NCI-H2029 treated with DMSO at 0.1 percent for 48 hours (cell line): Measurements from ENCODE around the gene ANXA3.
A peak's percentile ranks its signal among the peaks of the same experiment; 100 is the strongest.

Source experiments
- DNase-seq: peaks from one replicate; lab custom pipeline; 2025; lab: John Stamatoyannopoulos, UW

Gene ANXA3

DNA sequence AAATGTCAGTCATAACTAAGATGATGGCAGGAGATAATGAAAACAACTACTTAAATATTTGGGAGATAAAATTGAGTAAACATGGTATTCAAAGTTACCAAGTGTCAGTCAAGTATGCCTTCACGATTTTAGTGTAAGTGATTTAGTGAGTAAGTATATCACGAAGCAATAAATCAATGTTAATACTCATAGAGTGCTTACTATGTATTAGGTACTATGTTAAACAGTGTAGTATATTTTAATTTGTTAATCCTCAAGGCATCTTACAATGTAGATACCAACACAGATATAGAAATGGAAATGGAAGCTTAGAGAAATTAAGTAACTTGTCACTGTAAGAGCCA is 59.6 kb downstream of the ANXA3 start:
- no peak for DNase-seq

DNA sequence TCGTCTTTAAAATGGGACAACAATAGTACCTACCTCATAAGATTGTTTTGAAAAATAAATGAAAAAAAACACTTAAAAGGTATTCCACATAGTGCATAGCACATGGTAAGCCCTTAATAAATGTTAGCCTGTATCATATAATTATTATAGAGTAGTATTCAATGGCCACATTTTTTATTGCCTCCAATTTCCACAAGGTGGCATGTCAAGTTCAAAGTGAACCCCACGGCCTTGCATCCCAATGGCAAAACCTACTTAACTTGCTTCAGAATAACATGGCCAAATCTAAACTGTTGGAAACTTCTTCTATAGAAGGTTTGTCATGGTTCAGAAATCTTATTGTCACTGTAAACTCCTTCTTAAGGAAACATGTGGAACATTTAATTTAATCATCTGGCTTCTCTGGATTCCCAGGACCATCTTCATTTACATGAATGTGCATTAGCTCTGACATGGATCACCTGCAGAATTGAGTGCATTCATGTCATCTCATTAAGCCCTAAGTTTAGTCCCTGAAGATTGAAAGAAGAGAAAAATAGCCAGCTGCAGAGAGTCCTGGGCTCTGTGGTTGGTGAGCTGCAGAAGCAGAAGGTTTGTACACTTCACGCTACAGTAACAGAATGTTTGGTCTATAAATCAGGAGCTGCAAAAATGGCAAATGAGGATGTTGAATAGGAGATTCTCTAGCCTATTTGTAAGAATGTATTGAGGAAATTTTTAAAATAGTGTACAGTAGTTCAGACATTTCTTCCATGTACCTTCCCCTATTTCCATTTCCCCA is 61.0 kb downstream of the ANXA3 start:
- DNase-seq: no peak

DNA sequence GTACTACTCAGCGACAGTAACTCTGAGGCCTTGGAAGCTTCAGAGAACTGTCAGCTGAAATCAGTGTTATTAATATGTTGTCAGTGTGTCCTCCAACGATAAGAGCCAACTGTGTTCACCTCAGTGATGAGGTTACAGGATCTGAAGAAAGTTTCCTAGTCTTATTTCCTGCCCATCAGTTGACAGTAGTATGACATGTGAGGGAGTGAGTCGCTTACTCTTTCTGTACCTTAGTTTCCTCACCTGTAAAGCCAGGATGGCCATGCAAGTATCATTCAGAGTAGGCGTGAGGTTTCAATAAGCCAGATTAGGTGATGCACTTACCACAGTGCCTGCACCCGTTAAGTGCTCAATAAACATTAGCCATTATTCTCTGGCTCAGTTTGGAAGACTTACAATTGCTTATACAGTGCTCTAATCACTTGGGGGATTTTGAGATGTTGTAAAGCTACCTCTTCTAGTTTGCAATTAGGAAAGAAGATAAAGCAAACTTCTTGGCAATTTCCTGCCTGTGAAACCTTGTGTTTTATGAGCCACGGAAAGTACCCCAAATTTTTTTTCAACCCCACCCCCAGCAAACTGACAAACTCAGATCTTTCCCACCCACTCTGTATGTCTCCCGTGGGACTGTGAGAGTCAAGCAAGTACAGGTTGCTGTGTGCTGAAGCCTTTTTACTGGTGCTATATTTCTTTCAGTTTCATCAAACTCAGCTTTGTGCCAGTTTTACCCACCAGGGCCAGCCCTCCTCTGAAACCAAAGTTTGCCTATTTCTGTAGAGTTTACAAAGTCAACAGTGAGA is 62.2 kb downstream of the ANXA3 start:
- DNase-seq: peak; percentile 7

DNA sequence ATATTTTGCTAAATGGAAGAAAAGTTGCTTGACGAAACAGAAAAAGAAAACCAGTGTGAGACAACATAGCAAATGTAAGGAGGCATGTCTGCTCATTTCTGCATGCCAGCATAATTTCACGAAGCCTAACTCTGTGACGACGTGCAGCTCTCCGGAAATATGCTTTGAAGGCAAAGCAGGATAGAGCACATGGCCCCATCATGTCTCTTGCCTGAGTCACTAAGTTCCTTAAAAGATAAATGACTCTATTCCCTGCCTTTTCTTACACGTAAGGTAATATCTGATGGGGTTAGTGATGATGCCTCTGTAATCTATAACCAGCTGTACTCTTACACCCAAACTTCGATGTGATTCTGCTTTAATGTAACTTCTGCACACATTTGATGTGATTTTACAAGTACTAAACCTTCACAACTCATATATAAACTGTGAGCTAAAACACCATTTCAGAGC is 64.5 kb downstream of the ANXA3 start:
- no peak for DNase-seq

DNA sequence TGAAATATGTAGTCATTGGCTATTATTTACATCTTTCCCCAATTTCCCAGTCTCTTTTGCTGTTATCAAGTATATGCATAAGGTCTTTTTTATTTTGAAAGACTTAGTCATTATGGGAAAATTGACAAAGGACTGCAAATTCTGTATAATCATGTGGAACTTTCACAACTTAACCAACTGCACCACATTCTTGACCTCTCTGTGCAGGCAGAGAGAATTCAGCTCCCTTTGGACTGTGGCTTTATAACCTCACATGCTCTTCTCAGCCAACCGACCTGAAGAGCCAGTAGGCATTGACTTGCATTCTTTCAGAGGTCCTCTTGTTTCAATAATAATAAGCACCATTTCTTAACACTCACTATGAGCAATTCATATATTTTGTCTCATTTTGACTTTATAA is 66.9 kb downstream of the ANXA3 start:
- DNase-seq: no peak

DNA sequence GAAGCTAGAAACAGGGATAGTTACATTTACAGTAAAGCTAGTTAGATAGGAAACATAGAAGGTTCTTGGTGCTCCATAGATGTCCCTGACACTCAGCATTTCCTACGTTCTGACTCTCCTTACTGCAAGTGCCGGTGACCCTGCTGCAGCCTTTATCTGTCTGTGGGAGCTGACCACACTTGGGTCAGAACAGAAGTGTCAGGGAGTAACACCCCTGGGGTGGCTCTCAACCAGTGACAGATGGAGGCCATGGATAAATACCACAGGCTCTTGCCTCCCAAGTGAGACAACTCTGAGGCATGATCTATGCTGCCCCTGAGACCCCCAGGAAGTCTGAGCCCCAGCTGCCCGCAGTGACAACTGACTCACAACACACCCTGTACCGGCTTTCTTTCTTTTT is 69.8 kb downstream of the ANXA3 start:
- DNase-seq: no peak

DNA sequence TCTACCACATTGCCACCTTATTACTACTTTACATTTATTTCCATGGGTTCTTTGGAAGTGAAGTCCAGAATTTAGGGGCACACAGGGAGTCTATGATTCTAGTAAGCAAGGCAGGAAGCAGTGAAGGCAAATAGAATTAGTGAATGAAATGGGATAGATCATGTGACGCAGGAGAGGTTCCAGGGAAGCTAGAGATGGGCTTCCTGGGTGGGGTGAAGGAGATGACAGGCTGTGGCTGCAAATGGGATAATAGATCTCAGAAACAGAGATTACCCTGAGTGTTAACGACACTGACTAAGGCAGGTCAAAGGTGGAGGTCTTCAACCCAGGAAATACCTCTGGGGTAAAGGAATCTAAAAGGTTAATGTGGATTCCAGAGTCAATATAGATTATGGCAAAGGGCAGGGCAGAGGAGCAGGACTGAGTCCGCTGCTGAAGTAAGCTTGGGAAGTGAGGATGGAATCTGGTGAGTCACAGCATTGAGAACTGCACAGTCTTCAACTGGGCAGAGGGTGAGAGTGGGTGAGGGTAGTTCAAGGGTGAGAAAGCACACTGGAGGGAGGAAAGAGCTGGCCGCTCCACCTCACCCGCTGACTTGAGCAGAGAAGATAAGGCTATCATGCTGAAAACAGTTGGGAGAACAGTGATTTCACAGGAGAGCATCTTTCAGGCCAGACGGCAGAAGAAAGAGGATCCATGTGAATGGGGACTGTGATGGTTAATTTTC is 70.8 kb downstream of the ANXA3 start:
- no peak for DNase-seq

DNA sequence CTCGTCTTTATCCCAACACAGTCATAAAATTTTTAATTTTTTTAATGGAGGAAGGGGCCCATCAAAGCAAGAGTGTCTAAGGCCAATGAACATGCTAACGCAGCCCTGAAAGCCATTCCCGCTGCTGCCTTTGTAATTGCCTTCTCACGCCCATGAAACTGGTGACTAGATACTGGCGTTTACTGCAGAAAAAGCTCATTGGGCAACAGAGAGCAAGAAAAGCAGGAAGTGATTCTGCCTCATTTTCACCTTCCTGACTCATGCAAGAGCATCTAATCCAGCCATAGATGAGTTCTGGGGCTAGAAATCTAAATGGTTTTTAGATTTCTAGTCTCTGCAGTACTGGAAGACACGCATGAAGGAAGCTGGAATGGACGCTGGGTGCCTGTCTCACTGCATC is 72.5 kb downstream of the ANXA3 start:
- no peak for DNase-seq

DNA sequence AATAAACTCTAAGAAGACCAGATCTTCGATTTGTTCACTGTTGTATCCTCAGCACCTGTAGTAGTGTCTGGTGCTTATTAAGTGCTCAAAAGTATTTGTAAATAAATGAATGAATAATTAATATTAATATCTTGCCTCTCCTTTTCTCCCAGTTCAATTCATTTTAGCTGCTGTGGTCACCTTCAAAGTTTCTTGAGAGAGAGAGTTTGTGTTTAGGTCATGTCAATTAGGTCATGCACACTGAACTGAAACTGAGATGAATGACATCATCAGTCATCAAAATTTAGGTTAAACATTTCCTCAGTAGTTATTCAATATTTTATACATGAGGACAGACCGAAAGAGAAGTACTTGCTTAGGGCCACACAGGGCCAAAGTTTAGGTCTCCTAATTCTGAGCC is 73.5 kb downstream of the ANXA3 start:
- DNase-seq: no peak

DNA sequence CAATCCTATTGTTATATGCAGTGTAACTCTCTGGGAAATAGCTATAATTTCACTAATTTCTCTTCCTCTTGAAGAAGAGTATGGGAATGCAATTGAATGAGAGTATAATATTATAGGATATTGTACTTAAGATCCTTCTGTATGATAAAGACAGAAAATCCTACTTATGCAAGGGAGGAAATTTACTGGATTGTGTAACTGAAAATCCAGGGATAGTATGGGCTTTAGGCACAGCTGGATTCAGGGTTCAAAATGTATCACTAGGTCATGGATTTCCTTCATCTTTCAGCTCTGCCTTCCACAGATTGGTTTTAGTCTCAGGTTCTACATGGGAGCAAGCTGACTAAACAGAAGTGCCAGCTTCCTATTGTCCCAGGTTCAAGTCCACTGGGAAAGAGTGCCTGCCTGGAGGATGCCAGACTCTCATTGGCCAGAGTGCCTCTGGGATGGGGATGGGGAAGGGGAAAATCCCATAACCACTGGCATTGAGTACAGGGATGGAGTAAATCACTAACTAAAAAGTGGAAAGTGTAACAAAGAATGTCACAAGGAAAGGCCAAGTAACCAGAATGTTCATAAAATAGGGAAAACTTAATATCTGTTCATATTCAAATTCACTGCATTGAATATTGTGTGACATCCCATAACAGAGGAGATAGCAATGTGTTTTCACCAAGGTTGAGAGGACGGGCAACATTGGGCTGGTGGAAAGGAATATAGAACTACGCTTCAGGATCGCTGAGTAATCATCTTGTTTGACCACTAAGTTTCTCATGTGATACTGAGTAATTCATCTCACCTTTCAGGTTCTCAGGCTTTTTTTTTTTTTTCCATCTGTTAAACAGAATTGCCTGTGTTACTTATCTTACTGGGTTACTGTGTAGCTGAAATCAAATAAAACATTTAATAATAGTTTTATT is 75.7 kb downstream of the ANXA3 start:
- DNase-seq: no peak

DNA sequence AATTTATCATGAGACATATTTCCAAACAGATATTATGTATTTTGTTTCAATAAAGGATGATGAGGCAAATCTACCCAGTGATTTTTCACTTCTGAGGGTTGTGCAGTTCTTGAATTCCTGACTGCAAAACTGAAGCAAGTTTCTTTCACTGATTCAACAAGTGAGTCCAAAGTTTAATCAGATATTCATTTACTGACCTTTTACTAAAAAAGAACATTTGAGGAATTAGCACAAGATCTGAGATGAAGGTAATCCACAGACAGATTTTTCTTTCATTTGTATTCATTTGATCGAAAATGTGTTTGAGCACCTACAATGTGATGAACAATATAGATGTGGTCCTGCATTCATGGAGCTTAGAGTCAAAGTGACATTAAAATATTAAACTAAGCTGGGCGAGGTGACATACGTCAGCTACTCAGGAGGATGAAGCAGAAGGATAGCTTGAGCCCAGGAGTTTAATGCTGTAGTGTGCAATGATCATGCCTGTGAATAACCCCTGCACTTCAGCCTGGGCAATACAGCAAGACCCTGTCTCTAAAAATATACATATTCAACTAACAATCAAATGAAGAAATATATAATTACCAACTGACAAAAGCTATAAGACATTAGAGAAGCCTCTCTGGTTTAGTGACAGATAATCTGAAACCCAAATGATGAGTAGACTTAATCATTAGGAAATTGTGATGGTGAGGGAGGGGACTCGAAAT is 76.6 kb downstream of the ANXA3 start:
- DNase-seq: no peak

DNA sequence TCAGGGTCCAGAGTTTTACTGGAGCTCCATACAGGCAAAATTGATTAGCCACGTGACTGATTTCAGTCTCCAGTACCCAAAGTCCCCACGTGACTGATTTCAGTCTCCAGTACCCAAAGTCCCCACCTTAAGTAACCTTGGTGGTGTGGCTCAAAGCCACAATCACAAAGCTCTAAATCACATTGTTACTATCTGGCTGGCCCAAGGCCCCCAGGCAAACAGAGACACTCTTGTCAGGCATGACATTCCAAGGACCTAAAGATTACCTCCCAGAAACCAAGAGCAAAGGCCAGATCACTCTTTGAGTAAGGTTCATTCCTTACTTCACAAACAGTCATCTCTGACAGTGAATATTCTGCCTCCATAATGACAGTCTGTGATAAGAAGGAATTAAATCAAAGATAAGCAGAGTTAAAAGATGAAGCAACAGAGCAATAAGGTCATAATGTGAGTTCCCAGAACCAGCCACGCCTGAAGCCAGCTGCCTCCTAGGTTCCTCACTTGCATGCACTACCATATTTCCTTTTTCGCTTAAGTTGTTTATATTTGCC is 78.5 kb downstream of the ANXA3 start:
- DNase-seq: no peak

DNA sequence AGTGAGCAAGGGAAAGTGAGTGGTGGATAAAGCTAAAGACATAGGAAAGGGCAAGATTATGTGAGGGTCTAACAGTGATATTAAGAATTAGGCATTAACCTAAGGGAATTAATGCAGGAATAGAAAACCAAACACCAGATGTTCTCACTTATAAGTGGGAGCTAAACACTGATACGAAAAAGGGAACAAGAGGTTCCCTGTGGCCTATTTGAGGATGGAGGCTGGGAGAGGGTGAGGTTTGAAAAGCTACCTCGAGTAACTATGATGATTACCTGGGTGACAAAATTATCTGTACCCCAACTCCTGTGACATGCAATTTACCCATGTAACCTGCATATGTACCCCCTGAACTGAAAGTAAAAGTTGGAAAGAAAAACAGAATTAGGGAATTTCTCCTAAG is 79.0 kb downstream of the ANXA3 start:
- no peak for DNase-seq

DNA sequence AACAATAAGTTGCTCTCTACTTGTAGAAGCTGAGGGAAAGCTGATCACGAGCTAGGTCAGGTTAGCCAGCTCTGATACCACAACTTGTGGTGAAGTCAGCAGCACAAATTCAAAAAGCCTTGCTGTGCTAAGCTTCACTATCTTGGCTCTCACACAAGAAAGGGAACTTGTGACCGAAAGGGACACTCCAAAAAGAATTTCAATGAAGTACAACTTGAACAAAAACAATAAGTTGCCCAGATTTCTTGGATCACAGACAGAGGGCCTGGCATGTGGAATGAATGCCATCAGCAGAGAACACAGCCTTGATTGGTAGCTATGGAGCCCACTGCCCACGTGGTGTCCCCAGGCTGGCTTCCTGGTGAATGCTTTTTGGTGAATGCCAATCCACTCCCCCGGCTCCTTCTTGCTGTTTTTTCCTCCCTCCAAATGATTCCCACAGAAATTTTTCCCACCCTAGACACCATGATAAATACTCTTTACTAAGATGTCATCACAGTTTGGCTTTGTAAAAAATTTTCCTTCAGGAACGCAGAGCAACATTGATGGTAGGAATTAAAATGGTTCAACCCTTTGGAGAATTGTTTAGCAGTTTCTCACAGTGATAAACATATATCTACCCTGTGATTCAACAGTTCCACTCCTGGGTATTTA is 82.6 kb downstream of the ANXA3 start:
- DNase-seq: no peak

DNA sequence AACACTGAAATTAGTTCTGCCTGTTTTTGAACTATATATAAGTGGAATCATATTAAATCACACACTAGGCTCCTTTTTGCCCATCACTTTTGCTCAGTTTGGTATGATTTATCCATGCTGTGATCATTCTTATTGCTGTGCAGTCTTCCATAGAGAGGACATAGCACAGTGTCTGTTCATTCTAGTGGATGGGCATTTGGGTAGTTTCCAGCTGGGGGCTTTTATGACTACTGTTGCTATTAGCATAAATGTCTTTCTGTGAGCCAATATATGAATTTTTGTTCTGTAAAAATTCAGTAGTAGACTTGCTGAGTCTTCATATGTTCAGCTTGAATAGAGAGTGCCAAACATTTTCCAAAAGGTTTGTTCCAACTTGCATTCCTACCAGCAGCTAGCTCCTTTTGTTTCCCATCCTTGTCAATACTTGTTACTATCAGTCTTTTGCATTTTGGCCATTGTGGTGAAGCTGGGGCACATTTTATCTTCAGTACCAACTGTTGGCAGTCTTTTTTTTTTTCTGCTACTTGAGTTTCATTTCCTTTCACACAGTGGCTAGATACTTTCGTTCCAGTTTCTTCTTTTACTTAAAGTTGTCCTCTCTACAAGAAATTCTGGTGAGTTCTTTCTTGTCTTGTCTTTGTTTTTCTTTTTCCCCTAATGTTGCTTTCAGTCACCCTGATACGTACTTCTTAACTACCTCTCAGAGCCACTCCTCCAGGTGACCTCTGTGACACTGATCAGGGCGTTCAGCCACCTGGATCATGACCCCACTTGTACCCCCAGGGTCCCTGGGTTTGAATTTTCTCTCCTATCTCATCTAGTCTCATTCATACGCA is 87.0 kb downstream of the ANXA3 start:
- DNase-seq: no peak

DNA sequence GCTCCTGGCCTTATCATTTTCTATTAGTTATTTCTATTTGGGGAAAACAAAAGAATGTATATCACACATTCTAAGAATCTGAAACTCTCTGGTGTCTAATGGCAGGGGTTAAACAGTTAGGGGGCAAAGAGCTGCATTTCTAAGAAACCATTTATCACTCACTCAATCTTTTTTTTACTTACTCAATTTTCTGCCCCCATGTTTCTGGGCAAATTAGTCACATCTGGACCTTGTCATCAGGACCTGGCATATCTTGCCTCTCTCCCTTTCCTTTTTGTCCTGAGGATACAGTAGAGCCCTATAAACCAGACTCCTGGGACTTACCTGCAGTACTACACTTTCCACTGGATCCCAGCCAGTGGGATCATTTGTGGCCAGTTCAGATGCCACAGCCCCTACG is 89.1 kb downstream of the ANXA3 start:
- no peak for DNase-seq

DNA sequence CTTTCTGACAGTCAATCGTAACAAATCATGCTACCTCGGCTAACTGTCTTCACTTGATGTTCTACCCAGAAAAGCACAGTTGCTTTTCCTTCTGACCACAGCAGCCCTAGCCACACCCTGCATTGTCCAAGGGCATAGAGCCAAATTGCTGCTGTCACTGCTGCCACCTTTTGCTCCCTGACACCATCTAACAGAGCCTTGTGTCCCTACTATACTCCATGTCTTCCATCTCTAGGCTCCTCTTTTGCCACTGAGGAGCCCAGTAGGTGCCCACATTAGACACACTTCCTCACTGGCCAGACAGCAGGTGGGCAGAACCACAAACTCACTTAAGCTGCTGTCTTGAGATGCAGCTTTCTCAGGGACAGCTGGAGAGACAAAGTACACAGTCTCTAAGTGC is 91.4 kb downstream of the ANXA3 start:
- no peak for DNase-seq

DNA sequence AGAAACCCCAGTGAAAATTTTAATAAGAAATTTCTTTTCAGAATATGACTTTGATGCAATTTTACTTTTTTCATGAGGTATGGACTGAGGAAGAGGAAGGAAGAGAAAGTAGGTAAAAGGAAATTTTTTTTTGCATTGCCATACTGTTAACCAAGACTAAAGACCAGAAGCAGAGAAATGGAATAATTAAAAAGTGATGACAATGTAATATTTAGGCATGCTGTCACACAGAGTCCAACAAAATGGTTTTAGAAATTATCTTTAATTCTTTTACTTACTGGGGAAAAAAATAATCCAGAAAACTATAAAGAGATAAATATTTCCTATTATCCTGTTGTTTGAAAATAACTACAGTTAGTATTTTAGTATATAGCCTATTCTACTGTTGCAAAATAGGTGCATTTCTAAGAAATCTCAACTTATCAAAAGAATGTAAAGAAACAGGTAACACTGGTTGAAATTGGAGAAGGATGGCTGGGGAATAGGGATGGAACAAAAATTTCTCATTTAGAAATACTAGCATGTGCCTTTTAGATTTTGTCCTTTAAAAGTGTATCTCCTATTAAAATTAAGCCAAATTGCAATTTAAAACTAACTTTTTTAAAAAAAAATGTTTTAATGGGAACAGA is 92.6 kb downstream of the ANXA3 start:
- DNase-seq: no peak

DNA sequence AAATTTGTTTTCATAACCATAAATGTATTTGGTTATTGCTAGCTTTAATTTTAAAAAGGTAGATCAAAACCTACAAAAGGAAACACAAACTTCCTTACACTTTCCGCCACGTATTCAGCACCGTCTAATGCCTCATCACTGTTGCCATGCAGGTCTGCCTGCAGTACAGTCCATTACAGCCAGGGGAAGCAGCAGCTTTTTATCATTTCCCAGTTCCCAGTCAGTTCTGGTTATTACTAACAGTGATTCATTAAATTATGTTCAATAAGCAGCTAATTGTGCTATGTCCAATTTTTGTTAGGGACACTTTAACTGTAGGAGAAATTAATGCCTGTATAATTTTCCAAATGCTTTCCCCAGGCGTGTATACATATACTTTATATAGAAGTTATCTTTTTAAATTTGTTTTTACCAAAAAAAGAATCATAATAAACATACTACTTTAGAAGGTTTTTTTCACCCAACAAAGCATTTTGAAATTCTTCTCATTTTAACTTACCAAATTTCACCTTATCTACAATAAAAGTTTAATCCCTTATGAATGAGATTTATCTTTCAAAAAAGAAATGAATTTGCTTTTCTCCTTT is 93.3 kb downstream of the ANXA3 start:
- DNase-seq: no peak
